Stimulated activated CD4-positive, alpha-beta T cell treated with anti-CD3 and anti-CD28 coated beads, Interleukin-15, amount 100 ng/mL, for 48 hours (primary cell): ENCODE data around the gene CCL11.
"Not testable (repeated sequence)": the region's sequence is repeated elsewhere in the genome, so short reads cannot be mapped to it uniquely, and the experiment has no call there.

Experiments
- DNase-seq, 2 donors: peaks; one replicate each; pipeline ENCODE4 v3.0.0-alpha.2; 2020; ENCODE audit warnings: low read depth in 2 of 2

Gene CCL11

DNA sequence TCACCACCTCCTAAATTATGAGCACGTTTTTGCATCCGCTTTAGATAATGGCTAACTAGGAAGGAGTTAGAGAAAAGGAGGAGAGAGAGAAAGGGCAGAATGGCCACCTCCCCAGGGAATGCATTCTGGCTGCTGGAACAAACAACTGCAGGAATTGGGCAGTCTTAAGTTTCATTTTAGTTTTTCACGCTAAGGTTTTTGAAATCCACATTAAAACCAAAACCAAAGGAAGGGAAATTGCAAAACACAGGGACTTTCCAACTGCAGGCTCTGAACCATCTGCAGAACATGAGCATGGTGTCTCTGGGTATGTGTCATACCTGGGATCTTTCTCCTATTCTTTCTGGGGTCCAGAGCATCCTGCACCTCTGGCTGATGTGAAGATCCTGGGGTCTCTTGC lies 21.6 kb downstream of the CCL11 start:
- DNase-seq, result no peak

DNA sequence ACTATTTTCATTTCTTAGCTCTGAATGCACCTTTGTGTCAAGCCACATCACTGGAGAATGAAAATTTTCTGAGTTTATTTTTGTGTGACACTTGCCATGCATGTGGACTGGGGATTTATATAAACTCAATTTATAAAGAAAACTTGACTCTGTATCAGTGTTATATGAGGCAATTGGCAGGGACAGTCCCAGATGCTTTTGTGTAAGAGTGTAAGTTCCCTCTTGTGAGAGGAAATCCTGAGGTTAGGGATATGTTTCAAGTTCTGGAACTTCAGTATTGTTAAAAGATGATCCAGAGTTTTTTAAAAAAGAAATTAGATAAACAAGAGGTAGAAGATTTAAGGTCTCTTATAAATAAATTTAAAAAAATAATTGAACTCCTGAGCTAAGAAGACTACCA lies 22.8 kb downstream of the CCL11 start:
- no peak for DNase-seq

DNA sequence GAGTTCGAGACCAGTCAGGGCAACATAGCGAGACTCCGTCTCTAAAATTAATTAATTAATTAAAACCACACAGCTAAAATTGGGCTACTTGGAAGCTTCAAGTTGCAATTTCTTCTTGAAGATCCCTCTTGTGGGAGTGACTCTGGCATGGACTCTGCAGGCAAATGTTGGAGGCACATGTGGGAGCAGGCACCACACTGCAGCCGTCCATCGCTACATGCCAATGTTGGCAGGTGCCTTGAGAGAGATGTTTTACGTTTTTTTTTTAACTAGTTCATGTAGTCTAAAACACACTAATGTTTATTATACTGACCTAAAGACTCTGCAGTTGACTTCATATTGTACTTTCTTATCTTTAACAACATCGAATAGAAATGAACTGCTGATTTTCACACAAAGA lies 25.7 kb downstream of the CCL11 start:
- no peak for DNase-seq

DNA sequence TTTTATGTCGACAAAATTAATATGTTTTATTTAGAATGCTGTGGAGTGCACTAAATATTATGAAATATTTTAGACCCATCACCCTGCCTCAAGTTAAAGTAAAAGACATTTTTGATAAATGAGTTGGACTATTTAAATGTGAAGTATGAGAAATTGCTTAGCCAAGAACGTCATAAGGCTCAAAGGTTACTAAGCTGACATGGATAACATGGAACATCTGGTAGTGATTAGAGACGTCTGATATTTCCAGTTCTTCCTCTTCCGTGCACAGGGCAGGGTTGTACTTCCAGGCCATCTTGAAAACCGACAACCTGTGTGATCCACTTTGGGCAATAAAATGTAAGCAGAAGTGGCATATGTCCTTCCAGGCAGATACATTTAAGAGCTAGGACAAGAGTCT lies 26.5 kb downstream of the CCL11 start:
- DNase-seq, result no peak

DNA sequence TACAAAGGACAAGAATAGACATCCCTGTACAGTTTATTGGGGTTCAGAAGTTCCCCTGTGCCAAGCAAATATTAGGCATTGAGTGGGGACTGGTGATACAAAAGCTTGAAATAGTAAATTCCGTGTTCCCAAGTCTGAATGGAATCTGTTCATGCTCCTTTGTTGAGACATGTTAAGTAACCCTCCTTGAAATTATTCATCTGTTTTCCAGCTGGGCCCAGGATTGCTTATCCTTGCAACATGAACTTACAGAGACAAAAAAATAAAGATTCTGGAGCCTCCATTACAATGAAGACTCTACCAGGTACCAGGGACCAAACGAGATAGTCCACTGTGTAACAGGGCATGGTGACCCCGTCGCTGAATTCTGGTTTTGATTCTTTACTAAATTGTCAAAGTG lies 27.6 kb downstream of the CCL11 start:
- no peak for DNase-seq

DNA sequence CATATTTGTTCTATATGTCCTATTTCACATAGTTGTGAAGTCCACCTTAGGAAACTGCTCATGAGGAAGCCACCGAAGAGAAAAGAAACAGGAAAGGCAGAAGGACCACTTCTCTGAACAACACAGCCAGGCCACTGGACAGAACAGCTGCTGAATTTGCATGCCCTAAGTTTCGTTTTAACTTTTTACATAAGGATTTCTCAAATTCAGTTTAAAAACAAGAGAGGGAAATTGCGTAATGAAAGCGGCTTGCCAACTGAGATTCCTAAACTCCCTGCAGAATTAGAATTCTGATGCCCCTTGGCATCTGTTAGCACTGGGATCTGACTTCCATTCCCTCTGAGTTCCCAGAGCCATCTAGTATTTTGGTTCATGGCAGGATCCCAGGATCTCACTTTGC lies 28.7 kb downstream of the CCL11 start:
- DNase-seq, result no peak

DNA sequence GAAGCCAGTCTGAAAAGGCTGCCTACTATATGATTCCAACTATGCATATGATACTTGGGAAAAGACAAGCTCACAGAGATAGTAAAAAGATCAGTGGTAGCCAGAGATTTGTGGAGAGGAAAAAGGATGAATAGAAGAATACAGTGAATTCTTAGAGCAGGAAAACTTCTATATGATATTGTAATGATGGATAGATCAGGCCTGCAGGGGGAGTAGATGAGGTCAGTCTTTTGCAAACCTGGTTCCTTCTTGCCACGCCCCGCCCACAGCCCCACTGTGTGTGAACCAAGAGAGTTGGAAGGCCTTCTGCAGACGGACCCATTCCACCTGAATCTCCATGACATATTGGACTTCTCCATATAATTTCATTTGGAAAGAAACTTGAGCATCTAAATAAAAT lies 32.9 kb downstream of the CCL11 start:
- no peak for DNase-seq

DNA sequence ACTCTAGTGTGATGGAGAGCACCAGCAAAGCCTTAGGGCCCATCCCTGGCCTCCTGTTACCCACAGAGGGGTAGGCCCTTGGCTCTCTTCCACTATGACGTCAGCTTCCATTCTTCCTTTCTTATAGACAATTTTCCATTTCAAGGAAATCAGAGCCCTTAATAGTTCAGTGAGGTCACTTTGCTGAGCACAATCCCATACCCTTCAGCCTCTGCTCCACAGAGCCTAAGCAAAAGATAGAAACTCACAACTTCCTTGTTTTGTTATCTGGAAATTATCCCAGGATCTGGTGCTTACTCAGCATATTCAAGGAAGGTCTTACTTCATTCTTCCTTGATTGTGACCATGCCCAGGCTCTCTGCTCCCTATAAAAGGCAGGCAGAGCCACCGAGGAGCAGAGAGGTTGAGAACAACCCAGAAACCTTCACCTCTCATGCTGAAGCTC lies 33.5 kb downstream of the CCL11 start, which contains the start of gene CCL8:
Gene CCL8, plus strand, starts transcription at position 397 of the 445 bp plus-strand sequence. CDS start 67 bp downstream, outside the sequence.
- no peak for DNase-seq

DNA sequence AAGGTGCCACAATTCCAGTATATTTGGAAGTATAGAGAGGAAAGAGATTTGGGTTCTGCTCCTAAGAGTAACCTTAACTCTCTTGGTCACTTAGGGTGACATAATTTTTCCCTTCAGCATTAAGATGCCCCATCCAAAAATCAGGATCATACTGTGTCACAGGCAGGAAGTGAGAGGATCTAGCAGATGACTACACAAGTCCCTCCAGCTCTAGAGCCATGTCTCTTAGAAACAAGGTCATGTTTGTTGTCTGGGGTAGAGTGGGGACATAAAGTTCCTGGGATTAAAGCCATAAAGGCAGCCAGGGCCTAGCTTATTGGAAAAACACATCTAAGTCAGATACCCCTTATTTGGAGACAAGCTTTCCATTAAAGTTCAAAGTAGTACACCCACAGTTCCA lies 36.4 kb downstream of the CCL11 start:
- DNase-seq, result no peak

DNA sequence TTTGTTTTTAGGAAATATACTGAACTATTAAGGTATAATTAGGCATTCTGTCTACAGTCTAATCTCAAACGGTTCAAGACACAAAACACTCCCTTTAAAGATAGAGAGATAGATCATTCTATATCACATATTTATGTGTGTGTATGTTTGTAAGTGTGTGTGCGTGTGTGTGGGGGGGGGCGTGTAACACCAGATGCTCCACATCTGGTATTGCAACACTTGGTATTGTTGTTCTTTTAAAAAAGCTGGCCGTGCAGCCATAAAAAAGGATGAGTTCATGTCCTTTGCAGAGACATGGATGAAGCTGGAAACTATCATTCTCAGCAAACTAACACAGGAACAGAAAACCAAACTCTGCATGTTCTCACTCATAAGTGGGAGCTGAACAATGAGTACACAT lies 42.0 kb downstream of the CCL11 start:
- DNase-seq, result not testable (repeated sequence)

DNA sequence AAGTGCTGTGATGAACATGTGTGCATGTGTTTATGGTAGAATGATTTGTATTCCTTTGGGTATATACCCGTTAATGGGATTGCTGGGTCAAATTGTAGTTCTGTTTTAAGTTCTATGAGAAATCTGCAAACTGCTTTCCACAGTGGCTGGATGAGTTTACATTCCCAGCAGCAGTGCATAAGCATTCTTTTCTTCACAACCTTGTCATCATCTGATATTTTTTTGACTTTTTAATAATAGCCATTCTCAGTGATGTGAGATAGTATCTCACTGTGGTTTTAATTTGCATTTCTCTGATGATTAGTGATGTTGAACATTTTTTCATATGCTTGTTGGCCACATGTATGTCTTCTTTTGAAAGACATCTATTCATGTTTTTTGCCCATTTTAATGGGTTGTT lies 52.2 kb downstream of the CCL11 start:
- no peak for DNase-seq
